ENCODE measurements around the gene CHRNA9.

The CHRNA9 gene

DNA sequence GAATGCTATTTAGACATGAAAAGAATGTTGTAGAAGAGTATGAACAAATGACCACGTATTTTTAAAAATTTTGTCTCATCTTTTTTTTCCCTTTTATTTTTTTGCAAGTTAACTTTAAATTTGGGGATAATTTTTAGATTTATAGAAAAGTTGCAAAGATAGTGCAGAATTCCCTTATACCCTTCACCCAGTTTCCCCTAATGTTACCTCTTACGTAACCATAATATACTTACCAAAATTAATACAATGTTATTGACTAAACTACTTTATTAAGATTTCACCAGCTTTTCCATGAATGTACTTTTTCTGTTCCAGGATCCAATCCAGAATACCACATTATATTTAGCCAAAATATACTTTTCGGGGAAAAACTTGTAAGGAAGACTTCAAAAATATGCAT lies 12.3 kb downstream of the CHRNA9 start:
- no peak for TF ChIP-seq ZFX (IDR thresholded peaks at IDR 0.05; ENCODE audit: borderline replicate concordance)
- TF ChIP-seq, protein P1, sequence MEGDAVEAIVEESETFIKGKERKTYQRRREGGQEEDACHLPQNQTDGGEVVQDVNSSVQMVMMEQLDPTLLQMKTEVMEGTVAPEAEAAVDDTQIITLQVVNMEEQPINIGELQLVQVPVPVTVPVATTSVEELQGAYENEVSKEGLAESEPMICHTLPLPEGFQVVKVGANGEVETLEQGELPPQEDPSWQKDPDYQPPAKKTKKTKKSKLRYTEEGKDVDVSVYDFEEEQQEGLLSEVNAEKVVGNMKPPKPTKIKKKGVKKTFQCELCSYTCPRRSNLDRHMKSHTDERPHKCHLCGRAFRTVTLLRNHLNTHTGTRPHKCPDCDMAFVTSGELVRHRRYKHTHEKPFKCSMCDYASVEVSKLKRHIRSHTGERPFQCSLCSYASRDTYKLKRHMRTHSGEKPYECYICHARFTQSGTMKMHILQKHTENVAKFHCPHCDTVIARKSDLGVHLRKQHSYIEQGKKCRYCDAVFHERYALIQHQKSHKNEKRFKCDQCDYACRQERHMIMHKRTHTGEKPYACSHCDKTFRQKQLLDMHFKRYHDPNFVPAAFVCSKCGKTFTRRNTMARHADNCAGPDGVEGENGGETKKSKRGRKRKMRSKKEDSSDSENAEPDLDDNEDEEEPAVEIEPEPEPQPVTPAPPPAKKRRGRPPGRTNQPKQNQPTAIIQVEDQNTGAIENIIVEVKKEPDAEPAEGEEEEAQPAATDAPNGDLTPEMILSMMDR (IDR thresholded peaks at IDR 0.05) = no peak
- no peak overlapping the region for H3K27ac ChIP-seq

DNA sequence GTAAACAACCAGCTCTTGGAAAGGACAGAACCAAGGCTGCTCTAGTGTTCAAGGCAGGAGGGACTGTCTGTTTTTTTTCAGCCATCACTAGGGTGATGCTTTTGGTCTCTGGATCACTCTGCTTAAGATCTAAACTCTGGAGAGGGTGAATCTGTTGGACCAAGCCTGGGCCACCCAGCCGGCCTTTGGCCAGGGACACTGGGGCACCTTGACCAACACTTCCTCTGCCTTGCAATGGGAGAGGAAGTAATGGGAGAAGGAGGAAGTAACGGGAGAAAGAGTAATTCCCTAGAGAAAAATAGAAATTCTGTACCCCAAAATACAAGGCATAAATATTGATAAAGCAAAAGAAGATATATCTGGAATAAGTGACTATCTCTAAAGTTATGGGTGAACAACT lies 12.9 kb downstream of the CHRNA9 start:
- TF ChIP-seq ZFX (IDR thresholded peaks at IDR 0.05; ENCODE audit: borderline replicate concordance) = no peak
- TF ChIP-seq, protein P1 (IDR thresholded peaks at IDR 0.05) = no peak
- no peak overlapping the region for H3K27ac ChIP-seq

DNA sequence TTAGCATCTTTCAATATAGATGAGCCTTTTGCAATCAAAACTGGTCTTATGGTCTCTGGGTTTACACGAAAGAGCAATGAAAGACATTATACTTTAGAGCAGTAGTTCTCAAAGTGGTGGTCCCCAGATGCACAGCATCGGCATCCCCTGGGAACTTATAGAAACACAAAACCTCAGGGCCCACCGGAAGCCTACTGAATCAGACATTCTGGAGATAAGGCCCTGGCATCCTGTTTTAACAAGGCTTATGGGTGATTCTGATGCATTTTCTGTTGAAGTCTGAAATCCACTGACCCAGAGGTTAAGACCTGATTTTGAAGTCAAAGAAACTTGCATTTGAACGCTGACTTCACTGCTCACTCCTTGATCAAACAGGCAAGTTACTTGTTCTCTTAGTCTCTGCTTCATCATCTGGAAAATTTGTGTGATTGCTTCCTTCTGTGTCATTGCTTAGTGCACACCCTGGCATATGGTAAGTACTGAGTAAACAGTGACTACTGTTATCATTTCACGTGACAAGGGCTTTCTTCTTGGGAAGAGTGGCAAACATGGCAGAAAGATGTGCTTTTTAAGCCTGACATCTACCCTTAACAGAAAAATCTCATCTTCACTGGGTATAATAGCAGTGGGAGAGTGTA lies 14.5 kb downstream of the CHRNA9 start:
- no peak for TF ChIP-seq ZFX (IDR thresholded peaks at IDR 0.05; ENCODE audit: borderline replicate concordance)
- TF ChIP-seq, protein P1 (IDR thresholded peaks at IDR 0.05) = no peak
- H3K27ac ChIP-seq = no peak overlapping the region

DNA sequence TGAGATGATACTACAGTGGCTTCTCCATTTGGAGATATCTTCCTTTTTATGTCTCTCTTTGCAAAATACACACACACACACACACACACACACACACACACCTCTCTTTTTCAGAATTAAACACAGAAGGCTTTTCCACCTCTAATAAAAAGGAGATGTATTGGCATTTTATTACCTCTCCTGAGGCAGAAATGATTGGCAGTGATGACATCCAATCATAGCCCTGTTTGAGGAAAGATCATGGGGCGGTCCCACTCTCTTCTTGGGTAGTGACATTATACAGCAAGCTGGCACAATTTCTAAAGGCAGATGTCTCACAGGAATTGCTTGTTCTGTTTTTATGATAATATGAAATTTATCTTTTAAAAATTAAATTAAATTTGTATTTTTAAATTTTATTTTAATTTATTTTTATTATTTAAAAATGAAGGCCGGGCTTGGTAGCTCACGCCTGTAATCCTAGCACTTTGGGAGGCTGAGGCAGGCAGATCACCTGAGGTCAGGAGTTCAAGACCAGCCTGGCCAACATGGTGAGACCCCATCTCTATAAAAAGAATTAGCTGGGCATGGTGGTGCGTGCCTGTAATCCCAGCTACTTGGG lies 15.6 kb downstream of the CHRNA9 start:
- no peak overlapping the region for H3K27ac ChIP-seq
- no peak for TF ChIP-seq ZFX (IDR thresholded peaks at IDR 0.05; ENCODE audit: borderline replicate concordance)
- TF ChIP-seq, protein P1 (IDR thresholded peaks at IDR 0.05) = no peak

DNA sequence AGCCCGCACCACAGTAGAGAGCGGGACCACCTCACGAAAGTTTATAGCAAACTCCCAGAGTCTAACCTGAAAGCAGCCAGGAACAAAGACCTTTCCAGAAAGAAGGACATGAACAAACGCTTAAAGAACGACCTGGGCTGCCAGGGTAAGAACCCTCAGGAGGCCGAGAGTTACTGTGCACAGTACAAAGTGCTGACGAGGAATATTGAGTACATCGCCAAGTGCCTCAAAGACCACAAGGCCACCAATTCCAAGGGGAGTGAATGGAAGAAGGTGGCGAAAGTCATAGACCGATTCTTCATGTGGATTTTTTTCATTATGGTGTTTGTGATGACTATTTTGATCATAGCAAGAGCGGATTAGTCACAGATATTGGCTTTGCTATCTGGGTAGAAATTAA lies 19.0 kb downstream of the CHRNA9 start:
- H3K27ac ChIP-seq = peak overlapping the region; percentile 49
- no peak for TF ChIP-seq ZFX (IDR thresholded peaks at IDR 0.05; ENCODE audit: borderline replicate concordance)
- TF ChIP-seq, protein P1 (IDR thresholded peaks at IDR 0.05) = no peak

DNA sequence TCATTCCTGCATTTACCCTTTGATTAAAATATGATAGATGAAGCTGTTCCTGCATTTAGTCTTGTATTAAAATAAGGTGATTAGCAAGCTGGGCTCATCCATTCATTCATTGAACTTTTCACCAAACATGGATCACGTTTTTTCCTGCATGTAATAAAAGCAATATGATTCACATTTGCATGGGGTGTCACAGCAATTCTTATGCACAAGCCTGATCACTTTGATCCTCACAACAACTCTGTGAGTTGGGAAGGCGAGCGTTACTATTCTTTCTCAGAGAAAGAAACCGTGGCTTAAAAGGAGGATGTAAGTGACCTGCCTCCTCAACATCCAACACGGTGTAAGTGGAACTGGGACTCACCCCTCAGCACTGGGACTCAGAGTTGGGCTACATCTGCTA lies 20.0 kb downstream of the CHRNA9 start:
- H3K27ac ChIP-seq = no peak overlapping the region
- TF ChIP-seq, protein P1 (IDR thresholded peaks at IDR 0.05) = no peak
- TF ChIP-seq ZFX (IDR thresholded peaks at IDR 0.05; ENCODE audit: borderline replicate concordance) = no peak

DNA sequence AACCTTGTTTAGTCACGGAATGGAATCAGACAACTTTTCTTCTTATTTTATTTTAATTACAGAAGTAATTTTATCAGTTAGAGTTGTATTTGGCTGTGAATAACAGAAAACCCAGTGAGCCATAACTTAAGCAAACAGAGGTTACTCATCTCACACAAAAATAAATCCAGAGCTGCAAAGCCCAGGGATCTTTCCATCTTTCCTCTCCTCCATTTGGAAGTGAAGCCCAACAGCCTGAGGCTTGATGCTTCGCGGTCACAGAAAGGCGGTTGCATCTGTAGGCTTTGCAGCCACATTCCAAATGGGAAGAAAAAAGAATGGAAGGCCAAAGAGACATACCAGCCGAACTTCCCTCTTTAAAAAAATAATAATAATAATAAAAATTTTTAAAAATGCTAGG lies 22.6 kb downstream of the CHRNA9 start:
- TF ChIP-seq, protein P1 (IDR thresholded peaks at IDR 0.05) = no peak
- no peak for TF ChIP-seq ZFX (IDR thresholded peaks at IDR 0.05; ENCODE audit: borderline replicate concordance)
- H3K27ac ChIP-seq = peak overlapping the region; percentile 34

Measured in 22Rv1 (cell line).